Ishikawa (cell line): ENCODE data around the gene STMN3.

Source experiments
- CEBPB ChIP-seq: IDR thresholded peaks from 2 replicates; pipeline ENCODE4 v1.6.1; 2012
- CREB1 ChIP-seq: IDR thresholded peaks from 2 replicates; pipeline ENCODE4 v1.6.1; 2012; ENCODE audit warnings: low read depth
- EGR1 ChIP-seq: IDR thresholded peaks from 2 replicates; pipeline ENCODE4 v1.6.1; 2012
- EP300 ChIP-seq: IDR thresholded peaks from 2 replicates; pipeline ENCODE4 v1.6.1; 2012; ENCODE audit warnings: borderline replicate concordance
- FOXM1 ChIP-seq: IDR thresholded peaks from 2 replicates; pipeline ENCODE4 v1.6.1; 2012; ENCODE audit warnings: low read depth, borderline replicate concordance
- MAX ChIP-seq: IDR thresholded peaks from 2 replicates; pipeline ENCODE4 v1.6.1; 2012
- NFIC ChIP-seq: IDR thresholded peaks from 2 replicates; pipeline ENCODE4 v1.6.1; 2012
- RAD21 ChIP-seq: IDR thresholded peaks from 2 replicates; pipeline ENCODE4 v1.6.1; 2012; ENCODE audit warnings: low read depth
- REST ChIP-seq: IDR thresholded peaks from 2 replicates; pipeline ENCODE4 v1.6.1; 2012; ENCODE audit warnings: low read depth, mild to moderate bottlenecking
- TAF1 ChIP-seq: IDR thresholded peaks from 2 replicates; pipeline ENCODE4 v1.6.1; 2012; ENCODE audit warnings: low read depth, mild to moderate bottlenecking
- TCF12 ChIP-seq: IDR thresholded peaks from 2 replicates; pipeline ENCODE4 v1.6.1; 2012; ENCODE audit warnings: low read depth
- TEAD4 ChIP-seq: IDR thresholded peaks from 2 replicates; pipeline ENCODE4 v1.6.1; 2012
- YY1 ChIP-seq: IDR thresholded peaks from 2 replicates; pipeline ENCODE4 v1.6.1; 2012; ENCODE audit warnings: low read depth
- ZBTB7A ChIP-seq: IDR thresholded peaks from 2 replicates; pipeline ENCODE4 v1.6.1; 2012; ENCODE audit warnings: low read depth
- TF ChIP-seq, protein P1 (sequence below): IDR thresholded peaks from 2 replicates; pipeline ENCODE4 v1.6.1; 2012

Gene STMN3

GRCh38 chr20:63697357-63697867, 44.2 kb upstream of the STMN3 start:
- TF ChIP-seq ZBTB7A (no peak), NFIC (peak; percentile 39; the same call in 1 of the 2 replicates)

DNA sequence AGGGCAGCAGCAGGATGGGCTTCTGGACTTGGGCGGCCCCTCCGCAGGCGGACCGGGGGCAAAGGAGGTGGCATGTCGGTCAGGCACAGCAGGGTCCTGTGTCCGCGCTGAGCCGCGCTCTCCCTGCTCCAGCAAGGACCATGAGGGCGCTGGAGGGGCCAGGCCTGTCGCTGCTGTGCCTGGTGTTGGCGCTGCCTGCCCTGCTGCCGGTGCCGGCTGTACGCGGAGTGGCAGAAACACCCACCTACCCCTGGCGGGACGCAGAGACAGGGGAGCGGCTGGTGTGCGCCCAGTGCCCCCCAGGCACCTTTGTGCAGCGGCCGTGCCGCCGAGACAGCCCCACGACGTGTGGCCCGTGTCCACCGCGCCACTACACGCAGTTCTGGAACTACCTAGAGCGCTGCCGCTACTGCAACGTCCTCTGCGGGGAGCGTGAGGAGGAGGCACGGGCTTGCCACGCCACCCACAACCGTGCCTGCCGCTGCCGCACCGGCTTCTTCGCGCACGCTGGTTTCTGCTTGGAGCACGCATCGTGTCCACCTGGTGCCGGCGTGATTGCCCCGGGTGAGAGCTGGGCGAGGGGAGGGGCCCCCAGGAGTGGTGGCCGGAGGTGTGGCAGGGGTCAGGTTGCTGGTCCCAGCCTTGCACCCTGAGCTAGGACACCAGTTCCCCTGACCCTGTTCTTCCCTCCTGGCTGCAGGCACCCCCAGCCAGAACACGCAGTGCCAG, 43.6 kb upstream of the STMN3 start, which contains the start of gene TNFRSF6B:
Gene TNFRSF6B, plus strand, starts transcription at position 25 of the 729 bp plus-strand sequence. Its CDS starts 116 bp downstream, at position 141.
- TF ChIP-seq, protein P1, sequence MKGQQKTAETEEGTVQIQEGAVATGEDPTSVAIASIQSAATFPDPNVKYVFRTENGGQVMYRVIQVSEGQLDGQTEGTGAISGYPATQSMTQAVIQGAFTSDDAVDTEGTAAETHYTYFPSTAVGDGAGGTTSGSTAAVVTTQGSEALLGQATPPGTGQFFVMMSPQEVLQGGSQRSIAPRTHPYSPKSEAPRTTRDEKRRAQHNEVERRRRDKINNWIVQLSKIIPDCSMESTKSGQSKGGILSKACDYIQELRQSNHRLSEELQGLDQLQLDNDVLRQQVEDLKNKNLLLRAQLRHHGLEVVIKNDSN, result no peak
- TF ChIP-seq TCF12 (no peak), RAD21 (no peak), EGR1 (no peak), MAX (no peak), EP300 (no peak), REST (no peak), ZBTB7A (no peak), CEBPB (no peak), TEAD4 (no peak), FOXM1 (no peak), YY1 (no peak), TAF1 (no peak), NFIC (no peak), CREB1 (no peak)

- 0 out of 2 replicates have a peak, but pooled peaks have one; percentile 28 for TF ChIP-seq REST
- TF ChIP-seq FOXM1, result no peak
These were observed 43.0 kb upstream of the STMN3 start for GRCh38 chr20:63696306-63696627.

GRCh38 chr20:63695424-63696305, 42.4 kb upstream of the STMN3 start:
- no peak for TF ChIP-seq ZBTB7A

DNA sequence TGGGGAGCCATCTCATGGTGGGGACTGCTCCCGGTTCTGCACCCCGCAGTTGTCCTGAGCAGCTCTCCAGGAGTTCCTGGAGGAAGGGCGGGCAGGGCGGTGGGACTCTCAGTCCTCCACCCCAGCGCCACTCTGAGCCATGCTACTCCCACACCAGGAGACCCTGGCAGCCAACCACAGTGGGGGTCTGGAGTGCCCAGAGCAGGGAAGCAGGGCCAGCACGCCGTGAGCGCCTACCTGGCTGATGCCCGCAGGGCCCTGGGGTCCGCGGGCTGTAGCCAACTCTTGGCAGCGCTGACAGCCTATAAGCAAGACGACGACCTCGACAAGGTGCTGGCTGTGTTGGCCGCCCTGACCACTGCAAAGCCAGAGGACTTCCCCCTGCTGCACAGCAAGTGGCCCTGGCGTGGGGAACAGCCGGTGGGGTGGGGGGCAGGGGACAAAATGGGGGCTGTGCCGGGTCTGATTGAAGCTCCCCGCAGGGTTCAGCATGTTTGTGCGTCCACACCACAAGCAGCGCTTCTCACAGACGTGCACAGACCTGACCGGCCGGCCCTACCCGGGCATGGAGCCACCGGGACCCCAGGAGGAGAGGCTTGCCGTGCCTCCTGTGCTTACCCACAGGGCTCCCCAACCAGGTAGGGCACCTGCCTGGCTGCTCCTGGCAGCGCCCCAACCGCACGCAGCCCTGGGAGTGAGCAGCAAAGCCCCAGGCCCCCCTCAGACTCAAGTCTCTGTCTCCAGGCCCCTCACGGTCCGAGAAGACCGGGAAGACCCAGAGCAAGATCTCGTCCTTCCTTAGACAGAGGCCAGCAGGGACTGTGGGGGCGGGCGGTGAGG, 41.6 kb upstream of the STMN3 start:
- no peak for TF ChIP-seq TEAD4
- no peak for TF ChIP-seq REST
- no peak for TF ChIP-seq RAD21
- TF ChIP-seq CEBPB, result no peak
- no peak for TF ChIP-seq YY1
- no peak for TF ChIP-seq MAX
- no peak for TF ChIP-seq FOXM1
- no peak for TF ChIP-seq ZBTB7A
- TF ChIP-seq, protein P1, result no peak
- no peak for TF ChIP-seq NFIC
